OCI-M2 (cell line): ENCODE results near the gene TGDS.
A peak's percentile ranks its signal among the peaks of the same experiment; 100 is the strongest.

Source experiments
- DNase-seq: peaks from one replicate; lab custom pipeline; 2025; ENCODE audit not compliant: unreplicated experiment; lab: John Stamatoyannopoulos, UW

Gene TGDS

DNA sequence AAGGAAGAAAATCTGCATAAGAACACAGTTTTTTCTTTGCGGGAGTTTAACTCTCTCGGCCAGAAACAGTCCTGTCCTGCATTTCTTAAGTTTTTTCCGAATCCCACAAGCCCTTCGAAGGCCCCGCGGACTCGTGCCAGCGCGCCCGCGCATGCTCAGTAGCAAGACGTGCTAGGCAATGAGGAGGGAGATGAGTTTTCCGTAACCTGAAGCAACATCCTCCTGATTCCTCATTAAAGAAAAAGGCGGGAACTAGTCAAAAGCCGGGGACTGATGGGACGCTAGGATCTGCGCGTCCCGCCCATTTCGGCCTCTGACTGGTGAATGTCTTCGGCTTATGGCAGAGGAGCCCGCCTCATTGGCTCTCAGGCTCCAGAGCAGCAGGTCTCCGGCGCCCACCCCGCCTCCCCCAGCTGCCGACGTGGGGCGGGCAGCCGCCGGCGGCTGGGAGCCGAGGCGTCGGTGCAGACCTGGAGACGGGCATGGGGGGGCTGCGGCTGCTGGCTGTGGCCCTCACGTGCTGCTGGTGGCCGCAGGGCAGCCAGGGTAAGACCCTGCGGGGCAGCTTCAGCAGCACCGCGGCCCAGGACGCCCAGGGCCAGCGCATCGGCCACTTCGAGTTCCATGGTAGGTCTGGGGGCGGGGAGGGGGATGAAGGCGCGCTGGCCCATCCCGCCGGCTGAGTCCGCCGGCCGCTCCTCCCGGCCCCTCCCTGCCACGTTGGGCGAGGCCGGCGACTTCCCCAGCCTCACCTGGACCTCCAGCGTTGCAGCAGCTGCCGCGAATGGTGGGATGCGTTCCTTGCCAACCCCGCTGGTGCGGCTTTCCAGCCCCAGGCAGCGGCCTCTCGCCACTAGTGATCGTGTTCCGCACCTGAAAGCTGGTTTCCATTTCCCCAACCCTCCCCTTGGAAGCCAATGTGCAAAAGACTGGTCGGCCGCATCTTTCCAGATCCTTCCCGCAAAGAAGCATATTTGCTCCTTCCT is 5.8 kb upstream of the TGDS start, which contains the start of gene GPR180:
TSS of gene GPR180 (plus strand) at position 412 of the 986 bp plus-strand sequence. CDS start at position 483, 71 bp downstream.
- DNase-seq, result peak; percentile 83

DNA sequence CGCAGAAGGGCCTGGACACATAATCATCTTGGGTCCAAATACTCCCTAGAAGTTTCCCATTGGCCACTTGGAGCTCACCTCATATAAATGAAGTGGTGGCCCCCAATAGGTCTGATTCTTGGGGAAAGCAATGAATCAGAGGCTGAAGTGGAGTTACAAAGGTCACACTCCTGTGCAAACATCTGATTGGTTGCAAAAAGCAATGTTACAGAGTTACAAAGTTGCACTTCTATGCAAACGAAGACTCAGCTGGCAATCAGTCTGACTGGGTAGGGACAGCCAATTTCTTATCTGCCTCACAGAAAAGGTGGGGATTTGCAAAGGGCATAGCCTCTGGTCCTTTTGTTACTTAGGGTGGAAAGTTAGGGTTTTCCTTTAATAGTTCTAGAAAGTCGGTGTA is 3.9 kb upstream of the TGDS start:
- no peak for DNase-seq

DNA sequence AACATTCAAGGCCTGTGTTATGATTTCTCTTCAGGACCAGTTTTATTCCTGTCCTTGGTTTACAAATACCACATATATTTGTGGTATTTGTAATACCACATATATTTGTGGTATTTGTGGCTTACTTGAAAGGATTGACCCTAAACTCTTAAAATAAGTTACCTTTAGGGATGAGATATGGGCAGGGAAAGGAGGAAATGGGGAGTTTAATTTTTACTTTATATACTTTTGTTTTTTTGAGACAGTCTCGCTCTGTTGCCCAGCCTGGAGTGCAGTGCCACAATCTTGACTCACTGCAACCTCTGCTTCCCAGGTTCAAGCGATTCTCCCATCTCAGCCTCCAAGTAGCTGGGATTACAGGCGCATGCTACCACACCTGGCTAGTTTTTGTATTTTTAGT is 2.3 kb upstream of the TGDS start:
- DNase-seq, result no peak

DNA sequence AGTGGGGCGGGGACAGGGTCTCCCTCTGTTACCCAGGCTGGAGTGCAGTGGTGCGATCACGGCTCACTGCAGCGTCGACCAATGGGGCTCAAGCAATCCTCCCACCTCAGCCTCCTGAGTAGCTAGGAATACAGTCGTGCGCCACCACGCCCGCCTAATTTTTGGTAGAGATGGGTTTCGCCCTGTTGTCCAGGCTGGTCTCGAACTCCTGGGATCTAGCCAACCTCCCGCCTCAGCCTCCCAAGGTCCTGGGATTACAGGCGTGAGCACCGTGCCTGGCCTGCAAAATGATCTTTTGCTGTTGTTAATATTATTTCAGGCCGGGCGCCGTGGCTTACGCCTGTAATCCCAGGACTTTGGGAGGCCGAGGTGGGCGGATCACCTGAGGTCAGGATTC is 621 bp upstream of the TGDS start:
- DNase-seq, result no peak

DNA sequence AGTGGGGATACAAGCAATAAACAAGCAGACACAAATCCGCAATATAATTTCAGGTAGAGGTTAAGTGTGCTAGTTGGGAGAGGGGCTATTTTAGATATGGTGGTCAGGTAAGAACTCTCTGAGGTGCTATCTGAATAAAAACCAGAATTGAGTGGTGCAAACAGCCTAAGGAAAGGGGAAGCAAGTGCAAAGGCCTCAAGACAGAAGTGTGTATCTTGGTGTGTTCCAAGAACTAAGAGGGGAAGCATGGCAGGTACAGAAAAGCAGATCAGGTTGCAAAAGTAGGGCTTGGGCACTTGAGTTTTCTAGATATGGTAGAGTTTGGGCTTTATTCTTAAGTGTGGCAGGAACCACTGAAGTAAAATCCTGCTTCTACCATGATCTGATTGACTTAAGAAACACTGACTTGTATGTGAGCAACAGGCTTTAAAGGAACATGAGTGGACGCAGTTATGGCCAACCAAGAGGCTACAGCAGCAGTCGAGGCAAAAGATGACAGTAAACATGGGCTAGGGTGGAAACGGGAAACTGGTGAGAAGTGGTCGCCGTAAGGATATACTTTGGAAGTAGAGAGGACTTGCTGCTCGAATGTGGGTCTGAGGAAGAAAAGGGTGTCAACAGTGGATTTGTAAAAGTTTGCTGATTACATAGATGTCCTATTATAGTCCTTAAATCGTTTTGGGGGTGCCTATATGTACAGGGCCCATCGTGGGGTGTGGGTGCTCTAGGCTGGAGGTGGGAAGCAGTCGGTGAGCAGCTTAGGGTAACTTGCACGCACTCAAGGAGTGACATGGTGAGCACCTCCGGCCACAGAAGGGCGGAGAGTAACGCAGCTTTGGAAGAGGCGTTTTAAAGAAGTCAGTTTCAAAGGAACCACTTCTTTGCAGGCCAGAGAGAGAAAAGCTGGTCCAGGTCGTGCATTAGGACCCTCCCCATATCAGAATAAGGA is 677 bp downstream of the TGDS start:
- no peak for DNase-seq

DNA sequence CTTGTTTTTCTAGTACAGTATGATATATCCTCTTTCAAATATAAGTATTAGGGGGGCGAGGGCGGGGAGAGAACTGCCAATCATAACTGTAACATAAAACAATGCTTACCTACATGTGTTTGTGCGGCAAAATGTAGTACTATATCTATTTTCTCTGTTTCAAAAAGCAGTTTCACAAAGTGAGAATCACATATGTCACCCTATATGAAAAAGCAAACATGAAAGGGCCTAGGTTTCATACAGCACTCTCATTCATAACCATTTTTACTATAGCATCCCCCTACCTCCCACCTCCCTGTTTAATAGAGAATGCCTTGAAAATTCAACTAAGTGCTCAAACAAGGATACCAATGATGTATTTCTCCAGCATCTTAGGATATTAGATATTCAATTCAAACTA is 5.2 kb downstream of the TGDS start:
- no peak for DNase-seq

DNA sequence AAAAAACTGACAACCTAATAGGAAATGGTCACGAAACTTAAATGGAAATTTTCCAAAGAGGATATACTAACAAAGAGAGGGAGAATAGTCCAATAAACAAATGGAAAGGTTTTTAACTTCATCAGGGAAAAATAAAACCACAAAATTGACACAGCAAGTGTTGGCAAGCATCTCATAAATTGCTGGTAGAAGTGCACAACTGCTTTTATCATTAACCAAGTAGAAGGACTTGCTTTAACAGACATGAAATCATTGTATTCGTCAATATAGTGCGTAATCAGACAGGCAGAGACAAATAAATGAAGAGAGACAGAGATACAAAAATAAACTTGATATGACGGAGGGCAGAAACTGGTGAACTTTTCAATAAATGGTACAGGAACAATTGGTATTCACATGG is 7.4 kb downstream of the TGDS start:
- DNase-seq, result no peak

DNA sequence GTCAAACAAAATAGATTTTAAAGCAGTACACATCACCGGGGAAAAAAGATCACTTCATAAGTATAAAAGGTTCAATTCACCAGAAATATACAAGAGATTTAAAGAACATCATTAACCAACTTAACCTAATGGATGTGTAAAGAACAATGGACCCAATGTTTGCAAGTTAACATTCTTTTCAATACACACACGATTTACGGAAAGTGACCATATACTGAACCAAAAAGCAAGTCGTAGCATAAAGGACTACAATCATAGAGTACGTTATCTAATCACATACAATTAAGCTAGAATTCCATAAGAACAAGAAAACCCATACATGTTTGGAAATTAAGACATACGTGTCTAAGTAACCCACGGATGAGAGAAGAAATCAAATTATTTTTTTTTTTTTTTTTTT is 9.6 kb downstream of the TGDS start:
- no peak for DNase-seq

DNA sequence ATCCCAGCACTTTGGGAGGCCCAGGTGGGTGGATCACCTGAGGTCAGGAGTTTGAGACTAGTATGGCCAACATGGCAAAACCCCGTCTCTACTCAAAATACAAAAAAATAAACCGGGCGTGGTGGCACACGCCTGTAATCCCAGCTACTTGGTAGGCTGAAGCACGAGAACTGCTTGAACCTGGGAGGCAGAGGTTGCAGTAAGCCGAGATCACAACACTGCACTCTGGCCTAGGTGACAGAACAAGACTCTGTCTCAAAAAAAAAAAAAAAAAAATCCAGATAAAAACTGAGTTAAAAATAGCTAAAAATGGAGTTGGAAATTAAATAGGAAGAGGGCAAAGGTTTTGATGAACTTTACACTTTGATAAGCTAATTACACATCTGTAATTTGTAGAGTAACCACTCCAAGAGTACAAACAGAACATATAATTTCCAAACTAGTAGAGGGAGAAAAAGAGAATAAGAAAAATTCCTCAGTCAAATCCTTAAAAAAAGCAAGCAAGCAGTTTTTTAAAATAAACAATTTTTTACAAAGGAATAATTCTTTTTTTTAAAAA is 10.3 kb downstream of the TGDS start:
- DNase-seq, result no peak

DNA sequence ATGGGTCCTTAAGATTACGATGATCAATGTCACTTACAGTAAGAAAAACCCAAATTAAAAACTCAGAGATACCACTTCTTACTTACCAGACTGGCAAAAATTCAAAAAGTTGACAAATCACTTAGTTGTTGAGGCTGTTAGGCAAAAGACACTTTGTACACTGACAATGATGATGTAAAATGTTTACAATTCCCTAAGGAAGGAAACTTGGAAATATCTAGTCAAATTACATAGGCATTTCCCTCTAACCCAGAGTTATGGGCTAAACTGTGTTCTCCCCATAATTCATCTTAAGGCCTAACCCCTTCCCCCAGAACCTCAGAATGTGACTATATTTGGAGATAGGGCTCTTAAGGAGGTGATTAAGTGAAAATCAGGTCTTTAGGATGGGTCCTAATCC is 12.0 kb downstream of the TGDS start:
- no peak for DNase-seq

DNA sequence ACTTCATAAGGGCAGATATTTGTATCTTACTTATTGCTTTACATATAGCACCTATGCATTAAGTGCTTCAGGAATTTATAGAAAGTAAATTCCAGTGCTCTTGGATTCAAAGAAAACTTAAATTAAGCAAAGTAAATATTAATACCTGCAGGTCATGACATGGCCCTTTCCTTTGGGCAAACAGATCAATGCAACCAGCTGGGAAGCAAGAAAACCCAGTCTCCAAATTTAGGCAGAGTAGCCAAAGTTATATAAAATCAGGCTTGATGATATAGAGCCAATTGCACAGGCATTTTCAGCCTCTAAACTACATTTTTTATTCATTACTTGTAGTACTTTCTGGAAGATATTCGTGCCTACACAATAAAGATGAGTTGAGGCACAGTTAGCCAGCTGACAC is 16.9 kb downstream of the TGDS start:
- DNase-seq, result no peak

DNA sequence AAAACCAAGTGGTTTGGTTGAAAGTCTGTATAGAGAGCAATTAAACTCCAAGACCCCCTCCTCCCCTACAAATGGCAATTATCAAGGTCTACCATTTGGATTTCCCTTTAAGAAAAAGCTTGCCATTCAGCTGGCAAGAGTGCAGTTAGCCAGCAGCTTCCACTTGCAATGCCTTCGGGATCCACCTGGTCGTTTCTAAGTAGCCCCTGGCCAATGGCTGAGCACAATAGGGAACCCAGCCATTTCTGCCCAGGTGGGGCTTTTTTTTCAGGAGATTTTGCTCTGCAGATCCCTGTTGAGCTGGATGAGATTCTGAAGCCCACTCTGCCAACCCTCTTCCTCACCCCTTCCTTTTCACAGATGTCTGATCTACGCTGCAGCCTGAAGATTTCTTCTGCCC is 26.3 kb downstream of the TGDS start:
- no peak for DNase-seq

DNA sequence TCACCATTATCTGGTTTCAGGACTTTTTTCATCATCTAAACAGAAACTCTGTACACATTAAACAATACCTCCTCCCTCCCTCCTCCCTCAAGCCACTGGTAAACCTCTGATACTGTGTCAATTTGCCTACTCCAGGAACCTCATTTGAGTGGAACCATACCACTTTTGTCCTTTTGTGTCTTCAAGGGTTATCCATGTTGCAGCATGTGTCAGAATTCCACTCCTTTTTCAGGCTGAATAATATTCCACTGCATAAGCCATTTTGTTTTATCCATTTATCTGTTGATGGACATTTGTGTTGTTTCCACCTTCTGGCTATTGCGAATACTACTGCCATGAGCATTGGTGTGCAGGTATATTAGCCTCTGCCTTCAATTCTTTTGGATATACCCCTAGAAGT is 27.5 kb downstream of the TGDS start:
- no peak for DNase-seq

DNA sequence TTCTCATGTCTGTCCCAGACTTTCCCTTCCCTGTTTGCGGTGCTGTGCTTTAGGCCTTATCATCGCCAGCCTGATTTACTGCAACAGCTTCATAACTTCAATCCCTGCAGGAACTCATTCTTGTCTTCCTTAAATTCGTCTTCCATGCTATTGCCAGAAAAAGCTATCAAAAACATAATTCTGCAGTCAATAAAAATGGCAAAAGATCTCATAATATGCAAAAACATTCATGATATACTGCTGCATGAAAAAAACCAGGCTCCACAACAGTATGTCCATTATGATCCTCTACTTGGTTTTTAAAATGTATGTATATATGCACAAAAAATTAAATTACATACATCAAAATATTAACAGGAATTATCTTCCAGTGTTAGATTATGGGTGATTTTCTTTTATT is 28.4 kb downstream of the TGDS start:
- no peak for DNase-seq

DNA sequence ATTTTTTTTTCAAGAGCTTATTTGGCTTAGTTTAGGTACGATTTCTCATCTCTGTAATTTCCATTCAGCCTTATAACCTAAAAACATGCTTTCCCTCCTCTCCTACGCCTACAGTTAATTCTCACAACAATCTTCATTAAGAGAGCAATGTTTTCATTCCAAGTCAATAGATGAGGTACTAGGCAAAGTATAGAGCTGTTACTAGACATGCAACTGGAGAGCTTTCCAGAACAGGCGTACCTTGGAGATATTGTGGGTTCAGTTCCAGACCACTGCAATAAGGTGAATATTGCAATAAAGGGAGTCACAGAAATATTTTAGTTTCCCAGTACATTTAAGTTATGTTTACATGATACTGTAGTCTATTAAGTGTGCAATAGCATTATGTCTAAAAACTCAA is 34.8 kb downstream of the TGDS start:
- DNase-seq, result no peak

DNA sequence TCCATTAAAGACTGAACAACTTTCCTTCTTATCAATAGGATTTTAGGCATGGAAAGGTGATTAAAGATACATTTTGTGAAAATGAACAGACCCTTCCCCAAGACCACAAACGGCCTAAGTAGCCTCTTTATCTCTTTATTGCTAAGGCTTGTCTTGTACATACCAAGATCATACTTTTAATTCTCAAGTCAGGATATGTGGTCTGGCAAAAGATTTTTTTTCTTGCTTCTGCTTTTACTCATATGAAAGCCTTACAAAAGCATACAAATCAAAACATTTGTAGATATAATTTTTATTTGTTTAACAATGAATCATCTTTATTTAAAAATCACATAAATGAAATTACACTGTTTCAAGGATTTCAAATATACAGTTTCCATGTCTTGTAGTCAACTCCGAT is 35.8 kb downstream of the TGDS start:
- DNase-seq, result no peak

DNA sequence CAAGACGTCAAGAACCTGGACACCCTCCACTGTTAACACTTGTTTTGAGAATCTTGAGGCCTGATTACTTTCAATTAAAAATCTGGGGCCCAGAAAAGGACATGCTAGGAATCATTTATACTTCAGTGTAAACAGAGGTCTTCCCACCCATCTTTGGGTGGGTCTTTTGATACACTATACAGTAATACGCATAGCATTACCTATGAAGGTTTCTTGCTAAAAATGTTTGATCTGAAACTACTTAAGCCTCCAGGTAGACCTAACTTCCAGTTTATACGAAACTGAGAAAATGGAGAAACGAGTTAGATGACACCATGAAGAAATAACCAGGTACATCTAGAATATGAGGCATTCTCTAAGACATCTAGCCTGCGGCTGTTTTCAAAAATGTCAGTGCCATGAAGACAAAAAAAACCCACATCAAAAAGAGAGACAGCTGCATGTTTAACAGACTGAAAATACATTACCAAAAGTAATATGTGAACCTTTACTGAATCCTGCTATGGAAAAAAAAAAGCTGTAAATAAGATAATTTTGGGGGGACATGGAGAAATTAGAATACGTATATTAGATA is 36.6 kb downstream of the TGDS start:
- DNase-seq, result no peak

DNA sequence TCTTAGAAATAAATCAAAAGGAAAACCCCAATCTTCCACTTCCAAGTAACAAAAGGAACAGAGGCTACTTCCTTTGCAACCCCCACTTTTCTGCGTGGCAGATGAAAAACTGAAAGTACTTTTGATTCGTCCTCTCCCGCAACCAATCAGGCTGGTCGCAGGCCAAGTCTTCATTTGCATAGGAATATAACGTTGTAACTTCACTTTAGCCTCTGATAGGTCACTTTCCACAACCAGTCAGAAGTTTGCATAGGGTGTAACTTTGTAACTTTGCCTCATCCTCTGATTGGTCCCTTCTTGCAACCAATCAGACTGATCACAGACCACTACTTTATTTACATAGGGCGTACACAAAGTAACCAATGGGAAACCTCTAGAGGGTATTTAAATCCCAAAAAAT is 37.2 kb downstream of the TGDS start:
- DNase-seq, result no peak

DNA sequence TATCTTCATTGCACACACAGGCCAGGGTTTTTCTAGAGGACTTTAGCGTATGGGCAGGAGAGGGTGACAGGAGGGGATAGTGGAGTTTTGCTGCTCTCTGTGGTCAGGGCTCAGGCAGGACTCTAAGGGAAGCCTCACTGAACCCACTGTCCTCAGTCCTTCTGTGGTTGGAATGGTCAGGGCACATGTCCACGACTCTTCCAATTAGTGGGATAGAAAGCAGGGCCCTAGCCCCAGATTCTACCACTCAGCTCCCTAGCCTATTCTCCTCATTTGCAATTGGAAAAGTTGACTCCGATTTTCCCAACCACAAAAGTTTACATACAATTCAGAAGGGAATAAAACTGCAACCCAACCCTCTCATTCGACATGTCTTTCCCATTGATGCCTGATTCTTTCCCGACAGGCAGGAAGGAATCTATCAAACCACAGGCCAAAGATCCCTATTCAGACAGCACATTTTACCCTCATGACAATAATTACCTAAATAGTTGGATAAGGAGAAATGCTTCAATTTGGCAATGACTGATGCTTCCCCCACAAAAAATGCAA is 38.2 kb downstream of the TGDS start:
- DNase-seq, result no peak

DNA sequence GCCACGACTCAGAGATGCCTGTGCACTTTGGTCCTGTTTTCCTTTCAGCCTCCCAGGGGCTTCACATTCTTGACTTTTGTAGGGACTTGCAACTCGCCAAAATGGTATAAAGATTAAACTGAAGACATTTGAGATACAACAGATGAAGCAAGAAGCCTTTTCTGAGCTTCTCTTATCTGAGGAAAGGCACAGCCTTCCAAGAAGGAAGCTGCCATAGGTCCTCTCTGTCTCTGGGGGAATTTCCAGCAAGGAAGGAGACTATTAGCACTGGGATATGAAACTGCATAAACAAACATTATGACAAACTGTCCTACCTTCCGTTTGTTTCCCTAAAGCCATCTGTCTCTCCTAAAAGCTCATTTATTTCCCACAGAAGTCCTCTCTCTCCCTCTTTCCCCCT is 39.3 kb downstream of the TGDS start:
- no peak for DNase-seq

DNA sequence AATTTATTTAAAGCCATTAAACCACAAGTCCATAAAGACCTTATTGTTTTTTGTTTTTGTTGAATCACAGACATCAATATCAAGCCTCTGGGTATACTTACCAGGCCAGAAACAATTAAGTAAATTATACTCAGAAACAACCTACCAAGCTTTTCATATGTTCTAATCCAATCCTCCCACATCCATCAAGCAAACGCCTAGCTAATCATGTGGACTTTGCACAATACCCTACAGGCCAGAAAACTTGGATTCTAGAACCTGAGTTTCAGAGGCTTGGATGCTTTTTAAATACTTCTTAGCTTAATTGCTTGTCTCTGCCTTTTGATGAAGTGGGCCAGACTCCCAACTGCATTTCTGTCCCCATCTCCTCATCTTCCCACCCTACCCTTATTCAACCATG is 39.9 kb downstream of the TGDS start:
- DNase-seq, result no peak
